ENCODE measurements around the gene HSD17B1.

The HSD17B1 gene

GRCh38 chr17:42529061-42529460 is 23.7 kb upstream of the HSD17B1 start:
- TF ChIP-seq Cebpa-rat (IDR thresholded peaks at IDR 0.05), result no peak
- Histone ChIP-seq H4K20me1 (no peaks in the 10 kb centered on the region), H3K27ac (peak overlapping the region in 1 of 11 experiments; percentile 21; a peak in 1 of 22 replicates), H3K4me2 (peak overlapping the region in 8 of 11 experiments; percentile 14 to 89 (median 84); a peak in 13 of 22 replicates), H3K4me3 (no peak overlapping the region), H3K36me3 (peaks cover 0 to 2% (median 0%) of the 10 kb centered on the region in 11 experiments; a peak in 2 of 22 replicates), H3K27me3 (no peaks in the 10 kb centered on the region), H3K4me1 (peaks cover 43 to 71% (median 62%) of the 10 kb centered on the region in 10 experiments), H3K9me3 (replicated peaks in 1 of 11) (no peaks in the 10 kb centered on the region), H3K9ac (peak overlapping the region in 1 of 11 experiments; percentile 8; a peak in 1 of 22 replicates)

GRCh38 chr17:42530952-42531454 is 21.7 kb upstream of the HSD17B1 start:
- Histone ChIP-seq H3K9ac (no peak overlapping the region; a peak in 1 of 22 replicates), H3K4me2 (peak overlapping the region; percentile 78 to 96 (median 86); a peak in 19 of 22 replicates), H3K27ac (peak overlapping the region in 1 of 11 experiments; percentile 74; a peak in 3 of 22 replicates), H3K27me3 (no peaks in the 10 kb centered on the region), H3K36me3 (no peaks in the 10 kb centered on the region), H3K4me3 (no peak overlapping the region), H4K20me1 (no peaks in the 10 kb centered on the region), H3K4me1 (peaks cover 53 to 77% (median 72%) of the 10 kb centered on the region in 10 experiments), H3K9me3 (replicated peaks in 1 of 11) (no peaks in the 10 kb centered on the region)
- no peak for TF ChIP-seq Cebpa-rat (IDR thresholded peaks at IDR 0.05)

DNA sequence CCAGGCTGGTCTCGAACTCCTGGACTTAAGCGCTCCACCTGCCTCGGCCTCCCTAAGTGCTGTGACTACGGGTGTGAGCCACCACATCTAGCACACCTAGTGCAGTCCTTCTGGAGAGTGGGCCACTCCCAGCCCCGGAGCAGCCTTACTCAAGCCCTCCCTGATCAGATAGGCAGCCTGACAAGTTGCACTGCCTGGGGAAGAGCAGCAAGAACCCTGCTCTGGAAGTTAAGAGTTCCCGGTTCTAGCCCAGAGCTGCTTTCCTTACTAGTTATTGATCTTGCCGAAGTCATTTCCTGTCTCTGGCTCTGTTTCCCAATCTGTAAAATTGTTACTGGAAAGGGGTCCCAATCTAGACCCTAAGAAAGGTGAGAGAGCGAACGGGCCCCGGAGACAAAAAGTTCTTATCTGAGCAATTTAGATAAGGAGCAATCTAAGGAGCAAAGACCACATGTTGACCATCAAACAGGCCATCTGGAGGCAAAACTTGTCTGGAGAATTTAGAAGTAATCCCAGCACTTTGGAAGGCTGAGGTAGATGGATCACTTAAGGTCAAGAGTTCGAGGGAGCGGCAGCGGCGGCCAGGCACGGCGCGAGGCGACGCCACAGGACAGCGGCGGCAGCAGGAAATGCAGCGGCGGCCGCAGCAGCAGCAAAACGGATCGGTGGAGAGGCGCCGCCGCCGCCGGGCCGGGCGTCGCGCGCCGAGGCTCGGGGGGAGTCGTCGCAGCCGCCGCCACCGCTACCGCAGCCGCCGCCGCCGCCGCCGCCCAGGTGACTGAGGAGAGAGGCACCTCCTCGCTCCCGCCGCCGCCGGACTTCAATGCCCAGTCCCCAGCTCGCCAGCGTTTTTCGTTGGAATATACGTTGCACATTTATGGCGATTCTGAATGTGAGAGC is 21.0 kb upstream of the HSD17B1 start:
- Histone ChIP-seq H4K20me1 (peaks cover 0 to 2% (median 0%) of the 10 kb centered on the region in 11 experiments; a peak in 4 of 22 replicates), H3K36me3 (no peaks in the 10 kb centered on the region), H3K27ac (peak overlapping the region; percentile 64 to 80 (median 76)), H3K9ac (peak overlapping the region; percentile 68 to 83 (median 79)), H3K4me2 (peak overlapping the region; percentile 78 to 96 (median 86)), H3K4me3 (peak overlapping the region; percentile 52 to 72 (median 63)), H3K9me3 (replicated peaks in 1 of 11) (no peaks in the 10 kb centered on the region), H3K4me1 (peaks cover 53 to 72% (median 65%) of the 10 kb centered on the region in 10 experiments), H3K27me3 (no peaks in the 10 kb centered on the region)
- no peak for TF ChIP-seq Cebpa-rat (IDR thresholded peaks at IDR 0.05)

- peaks cover 15 to 33% (median 21%) of the 10 kb centered on the region in 11 experiments for H3K36me3 ChIP-seq
- H4K20me1 ChIP-seq, result peaks cover 0 to 30% (median 11%) of the 10 kb centered on the region in 11 experiments; a peak in 11 of 22 replicates
- no peak for TF ChIP-seq Cebpa-rat (IDR thresholded peaks at IDR 0.05)
- H3K4me1 ChIP-seq, result peaks cover 46 to 62% (median 56%) of the 10 kb centered on the region in 10 experiments
- H3K27me3 ChIP-seq, result no peaks in the 10 kb centered on the region
- peak overlapping the region; percentile 88 to 95 (median 91) for H3K27ac ChIP-seq
- no peaks in the 10 kb centered on the region for H3K9me3 ChIP-seq (replicated peaks in 1 of 11)
- peak overlapping the region; percentile 77 to 94 (median 86) for H3K4me3 ChIP-seq
- peak overlapping the region; percentile 77 to 97 (median 94) for H3K4me2 ChIP-seq
- peak overlapping the region; percentile 87 to 96 (median 91) for H3K9ac ChIP-seq
These were observed 17.3 kb upstream of the HSD17B1 start for GRCh38 chr17:42535155-42536047.

GRCh38 chr17:42536048-42536371 is 16.7 kb upstream of the HSD17B1 start, which contains the start of gene NAGLU:
Gene NAGLU (plus strand): TSS chr17:42536241. CDS start chr17:42536273, 32 bp downstream.
- no peaks in the 10 kb centered on the region for H3K27me3 ChIP-seq
- peak within 1 kb of the TSS; percentile 87 to 96 (median 91) for H3K9ac ChIP-seq
- peaks cover 0 to 37% (median 11%) of the 10 kb centered on the region in 11 experiments; a peak in 11 of 22 replicates for H4K20me1 ChIP-seq
- H3K9me3 ChIP-seq (replicated peaks in 1 of 11), result no peaks in the 10 kb centered on the region
- peak within 1 kb of the TSS; percentile 88 to 95 (median 91) for H3K27ac ChIP-seq
- TF ChIP-seq Cebpa-rat (IDR thresholded peaks at IDR 0.05), result no peak
- H3K36me3 ChIP-seq, result peaks cover 19 to 38% (median 26%) of the 10 kb centered on the region in 11 experiments
- peak within 1 kb of the TSS; percentile 77 to 97 (median 94) for H3K4me2 ChIP-seq
- H3K4me1 ChIP-seq, result peaks cover 40 to 56% (median 52%) of the 10 kb centered on the region in 10 experiments
- H3K4me3 ChIP-seq, result peak within 1 kb of the TSS; percentile 77 to 94 (median 86)

GRCh38 chr17:42536372-42537155 is 16.2 kb upstream of the HSD17B1 start:
- Histone ChIP-seq H3K4me2 (peak overlapping the region; percentile 77 to 97 (median 94)), H4K20me1 (peaks cover 0 to 38% (median 11%) of the 10 kb centered on the region in 11 experiments; a peak in 11 of 22 replicates), H3K9ac (peak overlapping the region; percentile 87 to 96 (median 91)), H3K27ac (peak overlapping the region; percentile 88 to 95 (median 91)), H3K9me3 (replicated peaks in 1 of 11) (no peaks in the 10 kb centered on the region), H3K4me1 (peaks cover 35 to 52% (median 50%) of the 10 kb centered on the region in 10 experiments), H3K27me3 (no peaks in the 10 kb centered on the region), H3K36me3 (peaks cover 22 to 44% (median 30%) of the 10 kb centered on the region in 11 experiments), H3K4me3 (peak overlapping the region; percentile 77 to 94 (median 86))
- TF ChIP-seq Cebpa-rat (IDR thresholded peaks at IDR 0.05), result no peak

DNA sequence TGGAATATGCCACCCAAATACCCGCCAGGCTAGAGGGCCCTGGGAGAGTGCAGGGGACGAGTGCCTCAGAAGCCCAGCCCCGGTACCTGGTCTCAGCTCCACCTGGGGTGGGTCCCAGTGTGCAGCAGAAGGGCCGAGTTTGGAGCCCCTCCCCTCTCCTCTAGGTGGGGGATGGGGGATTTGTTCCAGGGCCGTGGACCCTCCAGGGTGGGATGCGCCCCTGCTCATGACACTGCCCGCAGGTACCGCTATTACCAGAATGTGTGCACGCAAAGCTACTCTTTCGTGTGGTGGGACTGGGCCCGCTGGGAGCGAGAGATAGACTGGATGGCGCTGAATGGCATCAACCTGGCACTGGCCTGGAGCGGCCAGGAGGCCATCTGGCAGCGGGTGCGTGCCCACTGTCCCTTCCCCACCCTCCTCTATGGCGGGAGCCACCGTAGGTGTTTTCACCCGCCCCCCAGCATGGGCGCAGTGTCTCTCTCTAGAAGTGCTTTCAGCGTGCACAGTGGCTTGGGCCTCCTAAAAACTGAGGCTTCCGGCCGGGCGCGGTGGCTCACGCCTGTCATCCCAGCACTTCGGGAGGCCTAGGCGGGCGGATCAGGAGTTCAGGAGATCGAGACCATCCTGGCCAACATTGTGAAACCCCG is 15.4 kb upstream of the HSD17B1 start:
- peaks cover 29 to 49% (median 43%) of the 10 kb centered on the region in 10 experiments for H3K4me1 ChIP-seq
- no peaks in the 10 kb centered on the region for H3K27me3 ChIP-seq
- H3K27ac ChIP-seq, result peak overlapping the region in 10 of 11 experiments; percentile 88 to 95 (median 92); a peak in 19 of 22 replicates
- H3K9ac ChIP-seq, result peak overlapping the region; percentile 87 to 96 (median 91)
- TF ChIP-seq Cebpa-rat (IDR thresholded peaks at IDR 0.05), result no peak
- H3K9me3 ChIP-seq (replicated peaks in 1 of 11), result no peaks in the 10 kb centered on the region
- H3K4me2 ChIP-seq, result peak overlapping the region; percentile 77 to 97 (median 94)
- peaks cover 24 to 51% (median 37%) of the 10 kb centered on the region in 11 experiments for H3K36me3 ChIP-seq
- H3K4me3 ChIP-seq, result peak overlapping the region; percentile 77 to 94 (median 86)
- H4K20me1 ChIP-seq, result peaks cover 0 to 38% (median 11%) of the 10 kb centered on the region in 11 experiments; a peak in 11 of 22 replicates
